GM19438 (cell line): ENCODE measurements around the gene PNLIP.

Experiments used
- ATAC-seq: cut with Tn5 transposase; IDR thresholded peaks from one replicate; pipeline ENCODE4 v1.9.1; 2021; ENCODE audit warnings: low read depth; ENCODE audit not compliant: unreplicated experiment

Gene PNLIP

DNA sequence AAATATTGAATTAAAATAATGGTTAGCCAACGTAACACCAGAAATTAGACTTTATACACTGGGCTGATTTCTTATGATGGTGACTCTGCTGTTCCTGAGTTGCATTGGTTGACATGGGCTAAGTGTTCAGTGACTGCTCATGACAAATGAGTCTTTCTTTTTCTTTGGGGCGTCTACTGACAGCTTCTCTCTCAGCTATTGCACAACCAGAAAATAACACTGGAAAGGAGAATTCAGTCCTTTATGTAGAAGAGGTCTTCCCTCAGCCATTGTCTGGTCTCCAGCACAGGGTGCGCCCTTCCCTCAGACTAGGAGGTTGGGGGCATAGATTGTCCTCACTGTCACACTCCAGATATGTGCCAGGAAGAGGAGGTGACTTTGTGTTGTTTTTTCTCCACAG, 21.6 kb downstream of the PNLIP start:
- no peak for ATAC-seq

DNA sequence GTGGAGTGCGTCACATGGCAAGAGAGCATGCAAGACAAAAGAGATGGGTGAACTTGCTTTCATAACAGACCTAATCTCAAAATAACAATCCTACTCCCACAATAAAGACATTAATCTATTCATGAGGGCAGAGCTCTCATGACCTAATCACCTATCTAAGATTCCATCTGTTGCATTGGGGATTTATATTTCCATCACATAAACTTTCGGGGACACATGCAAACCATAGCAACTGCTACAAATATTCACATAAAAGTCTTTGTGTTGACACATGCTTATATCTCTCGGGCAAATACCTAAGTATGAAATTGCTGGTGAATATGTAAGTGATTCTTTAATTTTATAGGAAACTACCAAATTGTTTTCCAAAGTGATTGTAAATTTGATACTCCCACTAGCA, 29.1 kb downstream of the PNLIP start:
- no peak for ATAC-seq

DNA sequence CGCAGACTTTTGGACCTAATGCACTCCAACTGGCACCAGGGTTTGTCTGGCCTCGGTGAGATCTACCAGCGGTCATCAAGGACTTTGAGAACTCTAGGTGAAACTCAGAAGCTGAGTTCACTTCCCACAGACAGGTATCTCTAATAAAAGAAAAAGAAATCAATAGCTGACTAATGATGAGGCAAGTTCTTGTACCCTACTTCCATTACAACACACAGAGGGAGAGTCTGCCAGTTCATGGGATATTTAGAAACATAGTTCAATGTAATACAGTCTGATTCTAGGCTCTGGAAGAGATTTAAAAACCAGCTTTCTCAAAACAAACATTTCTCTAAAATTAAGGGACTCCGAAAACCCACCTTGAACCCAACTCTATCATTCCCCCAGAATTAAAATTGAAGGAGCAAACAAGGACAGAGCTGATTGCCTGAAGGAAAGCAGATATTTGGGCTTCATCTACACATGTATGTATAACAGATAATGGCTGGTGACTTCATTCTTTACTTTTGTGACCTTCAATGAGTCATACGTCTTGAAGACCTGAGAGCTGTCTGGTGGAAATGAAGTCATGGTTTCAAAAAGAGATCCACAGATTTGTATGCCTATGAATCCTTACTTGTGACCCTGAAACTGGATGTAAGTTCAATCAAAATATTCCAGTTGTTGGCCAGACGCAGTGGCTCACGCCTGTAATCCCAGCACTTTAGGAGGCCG, 42.3 kb downstream of the PNLIP start:
- ATAC-seq: no peak

DNA sequence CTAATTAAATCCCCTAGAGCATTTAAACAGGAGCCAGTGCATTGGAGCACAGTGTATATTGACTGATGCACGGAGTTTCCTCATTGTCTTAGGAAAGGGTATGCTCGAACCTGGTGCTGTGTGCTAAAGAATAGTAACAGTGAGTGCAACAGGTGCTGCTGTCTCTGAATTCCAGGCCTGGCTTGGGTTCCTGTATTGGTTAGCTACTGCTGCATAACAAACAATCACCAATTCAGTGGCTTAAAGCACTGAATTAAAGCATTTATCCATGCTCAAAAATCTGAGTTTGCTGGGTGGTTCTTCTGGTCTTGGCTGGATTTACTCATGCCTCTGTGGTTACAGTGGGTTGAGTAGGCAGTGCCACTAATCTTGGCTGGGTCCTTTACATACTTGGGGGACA, 43.3 kb downstream of the PNLIP start:
- ATAC-seq: no peak

DNA sequence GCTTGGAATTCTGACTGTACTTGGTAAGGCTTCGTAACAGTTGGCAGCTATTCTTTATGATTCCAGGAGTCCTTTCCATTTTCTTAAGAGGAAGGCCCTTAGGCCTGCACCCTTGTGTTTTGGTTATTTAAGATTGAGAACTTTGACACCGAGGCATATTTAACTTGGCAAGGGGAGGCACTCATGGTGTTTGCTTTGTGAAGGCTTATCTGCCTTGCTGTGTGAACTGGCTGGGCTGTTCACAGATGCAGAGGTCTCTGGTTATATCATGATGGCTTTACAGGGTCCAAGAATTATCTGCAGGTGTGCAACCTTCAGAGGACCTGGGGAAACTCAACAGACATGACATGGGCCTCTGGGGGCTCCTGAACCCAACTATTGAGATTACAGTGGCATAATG, 44.2 kb downstream of the PNLIP start:
- ATAC-seq: no peak

DNA sequence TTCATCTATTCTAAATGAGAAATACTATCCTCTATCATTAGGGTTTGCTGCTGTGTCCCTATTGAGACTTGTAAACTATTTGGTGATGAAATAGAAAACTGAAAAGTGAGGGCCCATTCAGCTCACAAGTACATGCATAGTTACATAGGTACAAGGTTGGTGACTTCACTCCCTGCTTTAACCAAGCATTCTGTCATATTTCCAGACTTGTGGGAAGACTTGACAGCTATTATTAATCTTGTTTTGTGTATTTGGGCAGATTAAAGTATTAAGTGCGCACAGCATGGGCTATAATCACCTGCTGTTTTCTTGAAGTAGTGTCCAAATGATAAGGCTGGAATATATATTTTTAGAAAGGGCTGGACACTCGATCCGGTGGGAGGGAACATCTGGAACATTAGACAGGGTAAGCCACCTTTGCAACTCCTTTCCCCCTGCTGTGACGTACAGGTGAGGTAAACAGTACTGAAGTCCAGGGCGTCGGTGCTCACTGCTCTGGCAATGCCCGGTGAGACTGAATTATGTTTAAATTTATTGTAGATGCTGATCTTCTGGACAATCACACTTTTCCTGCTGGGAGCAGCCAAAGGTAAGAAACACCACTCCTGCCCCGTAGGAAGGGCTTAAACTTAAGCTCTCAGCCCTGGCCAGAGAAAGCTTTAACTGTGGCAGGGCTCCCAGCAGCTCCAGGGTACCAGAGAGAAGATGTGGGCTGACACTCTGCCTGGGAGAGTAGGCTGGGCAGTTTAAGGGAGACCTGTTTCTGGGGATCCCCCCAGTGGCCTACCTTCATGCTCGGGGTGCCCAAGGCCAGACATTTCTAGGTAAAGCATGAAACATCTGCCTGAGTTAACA, 45.1 kb downstream of the PNLIP start, which contains the start of gene PNLIPRP1:
PNLIPRP1 (plus strand) TSS at position 370 of the 855 bp plus-strand sequence; CDS start at position 541, 171 bp downstream.
- ATAC-seq: no peak

DNA sequence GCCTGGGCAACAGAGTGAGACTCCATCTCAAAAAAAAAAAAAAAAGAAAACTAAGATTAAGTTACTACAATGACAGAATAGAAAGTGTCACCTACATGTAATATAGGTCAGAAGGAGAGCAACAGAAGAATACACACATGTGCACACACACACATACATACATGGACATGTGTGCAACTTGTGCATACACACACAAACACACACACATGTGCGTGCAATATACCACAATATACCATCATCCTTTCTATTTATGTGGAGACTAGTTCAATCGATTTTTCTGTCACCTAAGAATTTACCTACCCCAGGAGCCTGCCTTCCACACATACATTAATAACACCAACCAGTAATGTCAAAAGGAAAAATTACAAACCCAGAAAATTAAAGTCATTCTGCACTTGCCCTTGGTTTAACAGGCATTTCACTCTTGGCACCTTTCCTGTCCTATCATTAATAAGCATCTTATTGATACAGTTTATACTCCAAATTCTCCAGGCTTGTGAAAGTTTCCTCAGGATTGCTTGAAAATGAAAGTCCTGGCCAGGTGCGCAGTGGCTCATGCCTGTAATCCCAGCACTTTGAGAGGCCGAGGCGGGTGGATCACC, 47.5 kb downstream of the PNLIP start:
- no peak for ATAC-seq

DNA sequence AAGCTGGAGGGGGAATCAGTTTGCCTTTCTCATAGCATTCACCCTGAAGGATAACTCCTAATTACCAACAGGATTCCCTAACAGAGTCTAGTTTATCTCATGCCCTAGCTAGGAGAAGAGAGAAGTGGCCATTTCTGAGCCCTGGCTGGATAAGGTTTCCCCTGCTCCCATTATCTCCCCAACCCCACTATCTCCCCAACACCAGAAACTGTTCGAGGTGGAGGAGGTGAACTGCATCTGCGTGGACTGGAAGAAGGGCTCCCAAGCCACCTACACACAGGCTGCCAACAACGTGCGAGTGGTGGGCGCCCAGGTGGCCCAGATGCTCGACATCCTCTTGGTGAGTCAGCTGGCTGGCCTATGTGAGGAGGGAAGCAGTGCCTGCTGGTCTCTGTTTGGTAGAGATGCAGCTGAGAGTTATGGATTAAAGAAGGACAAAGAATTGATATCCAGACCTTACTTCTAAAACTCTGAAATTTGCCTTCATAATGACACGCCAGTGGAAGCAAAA, 48.8 kb downstream of the PNLIP start:
- ATAC-seq: no peak

DNA sequence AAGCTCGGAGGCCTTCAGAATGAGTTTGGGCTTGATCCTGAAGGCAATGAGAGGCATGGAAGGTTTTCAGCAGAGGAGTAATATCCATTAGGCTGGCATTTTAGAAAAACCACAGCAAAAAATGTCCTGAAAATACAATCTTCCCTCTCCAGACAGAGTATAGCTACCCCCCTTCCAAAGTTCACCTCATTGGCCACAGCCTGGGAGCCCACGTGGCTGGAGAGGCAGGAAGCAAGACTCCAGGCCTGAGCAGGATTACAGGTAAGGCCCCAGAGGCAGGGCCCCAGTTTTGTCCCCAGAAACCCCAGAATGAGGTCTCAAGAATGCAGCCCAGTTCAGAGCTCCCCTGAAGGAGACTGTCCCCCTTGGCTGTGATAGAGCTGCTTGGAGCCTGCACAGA, 50.3 kb downstream of the PNLIP start:
- no peak for ATAC-seq

DNA sequence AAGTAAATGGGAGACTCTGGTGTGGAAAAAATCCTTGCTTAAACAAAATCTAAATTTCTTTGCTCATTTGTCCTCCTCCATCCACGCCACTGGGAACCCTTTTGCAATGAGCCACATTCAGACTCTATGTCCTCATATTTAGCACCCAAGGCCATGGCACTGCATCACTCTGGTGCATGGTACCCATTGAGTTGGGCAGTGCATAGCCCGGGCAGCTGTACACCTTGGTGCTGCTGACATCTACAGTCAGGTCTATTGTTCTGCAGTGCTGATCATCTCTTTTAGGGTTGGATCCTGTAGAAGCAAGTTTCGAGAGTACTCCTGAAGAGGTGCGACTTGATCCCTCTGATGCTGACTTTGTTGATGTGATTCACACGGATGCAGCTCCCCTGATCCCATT, 51.8 kb downstream of the PNLIP start:
- ATAC-seq: no peak

DNA sequence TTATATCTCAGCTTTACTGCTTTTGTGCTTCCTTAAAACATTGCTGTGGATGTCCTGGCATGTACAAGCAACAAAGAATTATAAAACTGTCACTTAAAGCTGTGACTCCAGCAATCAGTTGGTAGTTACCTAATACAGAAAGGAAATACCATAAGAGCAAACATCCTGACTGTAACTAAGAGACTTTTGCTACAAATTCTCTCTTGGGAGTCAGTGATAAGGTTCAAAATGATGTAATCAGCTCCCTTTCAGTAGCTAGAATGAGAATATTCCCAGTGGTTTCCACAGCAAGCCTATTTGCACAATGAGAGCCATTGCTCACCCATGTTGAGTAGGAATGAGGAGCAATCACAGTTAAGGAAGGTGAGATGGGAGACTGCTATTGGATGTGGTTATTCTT, 52.6 kb downstream of the PNLIP start:
- ATAC-seq: no peak

DNA sequence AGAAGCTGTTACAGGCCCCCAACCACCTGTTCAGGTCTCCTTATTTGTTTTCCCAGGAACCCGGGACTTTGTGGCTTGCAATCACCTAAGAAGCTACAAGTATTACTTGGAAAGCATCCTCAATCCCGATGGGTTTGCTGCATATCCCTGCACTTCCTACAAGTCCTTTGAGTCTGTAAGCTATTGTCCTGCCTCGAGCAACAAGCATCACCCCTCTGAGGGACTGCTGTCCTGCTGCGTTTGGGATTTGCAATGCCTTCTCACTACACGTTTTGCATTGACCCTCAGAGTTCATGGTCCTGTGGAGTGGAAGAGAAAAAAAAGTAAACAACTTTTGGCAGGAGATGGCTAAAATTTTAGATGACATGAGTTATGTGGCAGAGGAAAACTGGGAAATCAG, 54.3 kb downstream of the PNLIP start:
- ATAC-seq: no peak

DNA sequence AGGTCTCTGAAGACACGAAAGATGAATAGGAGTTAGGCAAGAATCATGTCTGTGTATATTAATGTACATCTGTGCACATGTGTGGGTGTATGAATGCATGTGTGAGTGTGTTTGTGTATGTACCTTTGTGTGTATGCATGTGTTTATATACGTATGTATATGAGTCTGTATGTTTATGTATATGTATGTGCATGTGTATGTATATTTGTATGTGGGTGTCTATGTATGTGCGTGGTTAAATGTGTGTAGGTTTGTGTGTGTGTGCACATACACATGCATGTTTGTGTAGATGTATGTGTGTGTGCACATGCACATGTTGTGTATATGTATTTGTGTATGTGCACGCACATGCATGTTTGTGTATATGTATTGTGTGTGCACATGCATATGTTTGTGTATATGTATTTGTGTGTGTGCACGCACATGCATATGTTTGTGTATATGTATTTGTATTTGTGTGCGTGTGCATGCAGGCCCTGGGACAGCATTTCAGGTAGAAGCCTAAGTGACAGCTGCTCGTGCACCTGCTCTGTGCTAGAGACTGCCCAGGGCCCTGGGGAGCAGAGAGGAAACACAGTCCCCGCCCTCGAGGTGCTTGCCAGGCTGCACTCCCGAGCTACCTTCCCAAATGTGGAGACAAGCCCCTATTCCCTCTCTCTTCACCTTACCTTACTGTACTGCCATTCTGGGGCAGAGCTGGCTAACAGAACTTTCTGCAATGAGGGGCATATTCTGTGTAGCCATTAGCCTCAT, 57.1 kb downstream of the PNLIP start:
- no peak for ATAC-seq

DNA sequence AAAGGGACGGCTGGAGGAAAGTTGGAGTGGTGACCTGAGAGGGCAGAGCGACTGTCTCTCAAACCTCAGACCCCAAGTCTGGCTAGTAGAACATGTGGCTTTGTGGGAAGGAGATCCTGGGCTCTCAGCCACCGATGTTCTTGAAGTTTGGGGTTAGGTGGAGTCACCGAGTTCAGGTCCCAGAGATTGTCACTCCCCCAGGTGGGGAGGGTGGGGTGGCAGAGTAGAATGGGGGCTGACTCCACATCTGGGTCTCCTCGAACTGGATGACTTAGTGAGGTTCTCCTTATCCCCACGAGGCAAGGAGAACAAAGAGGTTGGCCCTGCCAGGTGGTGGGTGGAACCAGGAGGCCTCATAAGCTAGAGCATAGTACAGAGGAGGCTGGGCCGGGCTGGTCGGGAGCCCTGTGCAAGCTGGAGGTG, 60.3 kb downstream of the PNLIP start:
- no peak for ATAC-seq

DNA sequence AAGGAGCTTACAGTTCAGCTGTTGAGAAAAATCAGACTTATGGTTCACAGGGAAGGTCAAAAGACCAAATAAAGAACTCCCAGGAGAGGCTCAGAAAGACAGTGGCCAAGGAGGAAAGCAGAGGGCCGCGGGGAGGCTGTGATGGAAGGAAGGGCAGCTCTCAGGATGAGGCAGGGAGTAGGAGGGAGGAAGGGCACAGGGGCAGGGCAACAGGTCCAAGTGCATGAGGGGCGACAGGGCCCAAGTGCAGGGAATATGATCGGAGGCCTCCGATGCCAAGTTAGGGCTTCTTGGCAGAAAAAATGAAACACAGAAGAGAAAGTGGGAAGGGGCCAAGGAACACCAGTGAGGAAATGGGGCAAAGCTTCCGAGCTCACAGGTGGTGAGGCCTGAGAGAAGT, 61.6 kb downstream of the PNLIP start:
- ATAC-seq: no peak

DNA sequence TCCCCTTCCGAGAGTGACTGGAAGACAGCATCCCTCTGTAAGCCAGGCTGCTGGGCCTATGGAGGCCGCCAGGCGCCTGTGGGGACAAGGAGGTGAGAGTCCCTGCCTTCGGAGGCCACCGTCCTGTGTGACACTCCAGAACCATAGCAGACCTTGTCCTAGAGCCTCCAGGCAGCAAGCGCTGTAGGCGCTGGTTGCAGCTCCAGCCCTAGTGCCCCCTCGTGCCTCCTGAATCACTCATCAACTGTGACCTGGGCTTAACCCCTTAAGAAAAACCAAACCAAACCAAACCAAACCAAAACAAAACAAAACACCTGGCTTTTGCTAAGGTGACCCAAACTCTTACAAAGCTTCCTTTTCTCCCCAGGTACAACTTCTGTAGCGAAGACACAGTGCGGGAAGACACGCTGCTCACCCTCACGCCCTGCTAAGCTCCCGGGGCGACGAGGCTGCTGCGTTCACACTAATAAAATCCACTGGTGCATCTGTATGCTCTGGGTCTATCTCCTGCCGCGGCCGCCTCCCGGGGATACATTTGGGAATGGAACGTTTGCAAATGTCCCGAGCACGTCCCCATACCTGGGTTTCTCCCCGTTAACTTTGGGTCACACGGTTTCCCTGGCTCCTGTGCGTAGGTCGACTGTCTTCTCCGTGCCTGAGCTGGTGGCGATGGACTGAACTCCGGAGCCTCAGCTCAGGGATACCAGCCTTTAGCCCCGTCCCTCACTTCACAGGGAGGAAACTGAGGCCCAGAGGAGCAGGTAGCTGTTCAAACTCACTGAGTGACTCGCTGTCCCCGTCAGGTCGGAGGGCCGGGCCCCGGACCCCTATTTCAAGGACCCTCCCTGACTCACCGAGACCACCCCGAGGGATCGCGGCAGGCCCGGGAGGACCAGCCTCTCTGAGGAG, 63.2 kb downstream of the PNLIP start:
- peak; percentile 28 for ATAC-seq

DNA sequence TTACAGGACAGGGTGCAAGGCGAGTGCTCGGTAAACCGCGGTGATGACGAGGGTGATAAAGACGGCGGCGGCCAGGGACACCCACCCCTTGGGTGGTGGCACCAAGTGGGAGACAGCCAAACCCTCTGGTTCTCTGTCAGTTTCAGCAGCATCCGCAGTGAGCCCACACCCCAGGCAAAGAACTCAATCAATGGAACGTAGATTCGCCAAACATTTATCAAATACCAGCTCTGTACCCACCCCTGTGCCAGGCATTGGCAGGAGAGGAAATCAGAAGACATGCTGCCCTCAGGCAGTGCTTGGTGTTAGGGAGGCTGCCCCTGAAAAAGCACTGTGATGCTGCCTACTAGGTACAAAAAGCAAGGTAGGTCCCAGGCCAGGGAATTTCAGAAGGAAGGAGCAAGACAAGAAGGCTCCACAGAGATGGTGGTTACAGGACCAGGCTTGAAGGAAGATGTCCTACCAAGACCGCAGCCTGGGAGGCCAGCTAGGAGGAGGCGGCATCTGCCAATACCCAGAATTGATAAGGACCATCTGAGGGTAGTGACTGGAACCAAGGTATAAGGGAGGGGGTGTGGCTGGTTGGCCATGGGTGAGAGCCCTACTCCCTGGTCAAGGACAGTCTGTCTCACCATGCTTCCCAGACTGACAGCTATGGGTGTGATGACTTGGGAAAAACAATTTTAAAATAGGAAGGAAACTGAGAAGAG, 64.9 kb downstream of the PNLIP start:
- ATAC-seq: no peak

DNA sequence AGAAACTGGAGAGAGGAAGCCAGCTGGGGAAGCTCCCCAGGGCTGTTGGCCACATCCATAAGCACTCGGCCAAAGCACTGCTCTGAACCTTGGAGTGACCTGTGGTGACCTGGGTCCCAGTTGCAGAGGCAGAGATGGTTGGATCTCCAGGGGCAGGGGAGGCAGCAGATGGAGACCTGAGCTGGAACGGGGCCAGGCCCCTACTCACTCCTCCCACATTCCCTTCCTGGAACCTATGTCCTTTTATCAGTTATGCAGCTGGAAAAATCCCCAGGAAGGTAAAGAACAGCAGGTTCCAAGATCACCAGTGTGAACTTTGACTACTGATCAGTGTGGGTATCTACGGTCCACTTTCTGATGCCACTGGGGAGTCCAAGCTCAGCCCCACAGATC, 65.4 kb downstream of the PNLIP start:
- no peak for ATAC-seq
